GM12874 (cell line): Measurements from ENCODE around the gene KRT33B.

ENCODE experiments used
- CTCF ChIP-seq: IDR thresholded peaks from 2 replicates; pipeline ENCODE4 v1.5.1; 2011; ENCODE audit warnings: low read depth, mild to moderate bottlenecking, control low read depth, low read length, moderate library complexity; ENCODE audit not compliant: insufficient read depth

The KRT33B gene

GRCh38 chr17:41369713-41370112, at the start of gene KRT33B:
Gene KRT33B, minus strand, starts transcription at chr17:41369813. Its CDS starts 63 bp downstream, at chr17:41369750.
- no peak for TF ChIP-seq CTCF

- no peak for TF ChIP-seq CTCF
Measured at GRCh38 chr17:41418116-41418860, 48.7 kb upstream of the KRT33B start.

GRCh38 chr17:41417576-41418015, 48.0 kb upstream of the KRT33B start:
- peak; percentile 70 for TF ChIP-seq CTCF

GRCh38 chr17:41417127-41417526, 47.5 kb upstream of the KRT33B start:
- no peak for TF ChIP-seq CTCF

GRCh38 chr17:41416479-41416878, 46.9 kb upstream of the KRT33B start:
- TF ChIP-seq CTCF, result no peak

GRCh38 chr17:41415833-41416335, 46.3 kb upstream of the KRT33B start:
- no peak for TF ChIP-seq CTCF

GRCh38 chr17:41415411-41415810, 45.8 kb upstream of the KRT33B start:
- TF ChIP-seq CTCF, result no peak
